Left ventricle myocardium inferior (tissue), 1 donor: Measurements from ENCODE around the gene FAM186B. TPM values are rescaled to one million over a fixed set of nuclear protein-coding genes. Genes with fewer than 3 reads are reported as not detected.
A peak's percentile ranks its signal among the peaks of the same experiment; 100 is the strongest.

Experiments used
- DNase-seq: peaks from one replicate; pipeline ENCODE4 v3.0.0-alpha.2; 2020
- H3K27ac ChIP-seq: fragments of 200-600 bp; replicated peaks from 2 replicates; pipeline ENCODE4 v1.8.0; 2021
- H3K27me3 ChIP-seq: fragments of 200-600 bp; 2 replicates; pipeline ENCODE4 v1.8.0; 2021; ENCODE audit warnings: low read depth
- H3K36me3 ChIP-seq: fragments of 200-600 bp; 2 replicates; pipeline ENCODE4 v1.8.0; 2021
- H3K4me1 ChIP-seq: fragments of 200-600 bp; 2 replicates; pipeline ENCODE4 v1.8.0; 2021
- H3K4me3 ChIP-seq: fragments of 200-600 bp; 2 replicates; pipeline ENCODE4 v1.8.0; 2021; ENCODE audit warnings: mild to moderate bottlenecking, moderate library complexity
- H3K9me3 ChIP-seq: fragments of 200-600 bp; replicated peaks from 2 replicates; pipeline ENCODE4 v1.8.0; 2021
- intact Hi-C: fragments of 100-400 bp; cut with micrococcal nuclease; formaldehyde crosslinking; loops from one replicate; pipeline ENCODE4 v1.11.0; 2022
- total RNA-seq: library from RNA; stranded (reverse); fragmentation: NEBNext Ultra II Directional; extraction: Animal tissue kit (Norgen Biotek cat#: 25700); gene quantifications from one replicate; pipeline ENCODE4 v1.2.1, GENCODE V29; 2021
- TF ChIP-seq, protein P1 (sequence below): fragments of 200-600 bp; IDR thresholded peaks from 2 replicates; pipeline ENCODE4 v1.8.0; 2021; ENCODE audit warnings: antibody characterized with exemption, mild to moderate bottlenecking, borderline replicate concordance
- donor health status: DM: no; HTN: yes; CAD: no; lungs with severe emphysema.

The FAM186B gene
- total RNA-seq, 1 donor from 2014 or later = 0.33 TPM

DNA sequence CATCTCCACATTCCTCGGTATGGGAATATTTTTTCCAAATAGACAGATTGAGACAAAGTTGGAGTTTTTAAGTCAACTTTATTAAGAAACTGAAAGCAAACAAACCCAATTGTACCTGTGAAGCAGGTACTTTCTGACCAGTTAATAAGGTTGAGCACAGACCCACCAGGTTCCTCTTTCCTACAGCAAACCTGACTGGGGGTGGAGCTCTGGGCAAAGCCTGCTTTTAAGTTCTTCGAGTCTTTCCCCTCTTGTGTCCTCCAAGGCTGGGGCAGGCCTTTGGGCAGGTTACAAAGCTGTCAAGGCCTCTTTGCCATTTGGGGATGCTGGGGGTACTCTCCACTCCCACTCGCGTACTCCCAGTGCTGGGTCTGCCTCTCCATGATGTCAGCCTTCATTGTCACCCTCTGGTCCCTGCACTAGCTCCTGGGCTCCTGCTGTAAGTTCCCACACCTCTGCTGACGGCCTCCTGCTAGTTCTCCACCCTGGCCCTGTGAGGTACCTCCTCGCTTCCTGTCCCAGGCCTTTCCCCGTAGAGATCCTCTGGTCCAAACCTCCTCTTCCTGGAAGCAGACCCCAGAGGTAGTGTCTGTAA lies 63.4 kb downstream of the FAM186B start:
- DNase-seq = no peak
- Histone ChIP-seq H3K9me3 (no peaks in the 10 kb centered on the region), H3K36me3 (no peaks in the 10 kb centered on the region), H3K27ac (no peak overlapping the region), H3K4me3 (no peak overlapping the region), H3K27me3 (peaks cover 72% of the 10 kb centered on the region), H3K4me1 (peaks cover 20% of the 10 kb centered on the region)
- TF ChIP-seq, protein P1, sequence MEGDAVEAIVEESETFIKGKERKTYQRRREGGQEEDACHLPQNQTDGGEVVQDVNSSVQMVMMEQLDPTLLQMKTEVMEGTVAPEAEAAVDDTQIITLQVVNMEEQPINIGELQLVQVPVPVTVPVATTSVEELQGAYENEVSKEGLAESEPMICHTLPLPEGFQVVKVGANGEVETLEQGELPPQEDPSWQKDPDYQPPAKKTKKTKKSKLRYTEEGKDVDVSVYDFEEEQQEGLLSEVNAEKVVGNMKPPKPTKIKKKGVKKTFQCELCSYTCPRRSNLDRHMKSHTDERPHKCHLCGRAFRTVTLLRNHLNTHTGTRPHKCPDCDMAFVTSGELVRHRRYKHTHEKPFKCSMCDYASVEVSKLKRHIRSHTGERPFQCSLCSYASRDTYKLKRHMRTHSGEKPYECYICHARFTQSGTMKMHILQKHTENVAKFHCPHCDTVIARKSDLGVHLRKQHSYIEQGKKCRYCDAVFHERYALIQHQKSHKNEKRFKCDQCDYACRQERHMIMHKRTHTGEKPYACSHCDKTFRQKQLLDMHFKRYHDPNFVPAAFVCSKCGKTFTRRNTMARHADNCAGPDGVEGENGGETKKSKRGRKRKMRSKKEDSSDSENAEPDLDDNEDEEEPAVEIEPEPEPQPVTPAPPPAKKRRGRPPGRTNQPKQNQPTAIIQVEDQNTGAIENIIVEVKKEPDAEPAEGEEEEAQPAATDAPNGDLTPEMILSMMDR = no peak
- intact Hi-C loops = no loop called here

DNA sequence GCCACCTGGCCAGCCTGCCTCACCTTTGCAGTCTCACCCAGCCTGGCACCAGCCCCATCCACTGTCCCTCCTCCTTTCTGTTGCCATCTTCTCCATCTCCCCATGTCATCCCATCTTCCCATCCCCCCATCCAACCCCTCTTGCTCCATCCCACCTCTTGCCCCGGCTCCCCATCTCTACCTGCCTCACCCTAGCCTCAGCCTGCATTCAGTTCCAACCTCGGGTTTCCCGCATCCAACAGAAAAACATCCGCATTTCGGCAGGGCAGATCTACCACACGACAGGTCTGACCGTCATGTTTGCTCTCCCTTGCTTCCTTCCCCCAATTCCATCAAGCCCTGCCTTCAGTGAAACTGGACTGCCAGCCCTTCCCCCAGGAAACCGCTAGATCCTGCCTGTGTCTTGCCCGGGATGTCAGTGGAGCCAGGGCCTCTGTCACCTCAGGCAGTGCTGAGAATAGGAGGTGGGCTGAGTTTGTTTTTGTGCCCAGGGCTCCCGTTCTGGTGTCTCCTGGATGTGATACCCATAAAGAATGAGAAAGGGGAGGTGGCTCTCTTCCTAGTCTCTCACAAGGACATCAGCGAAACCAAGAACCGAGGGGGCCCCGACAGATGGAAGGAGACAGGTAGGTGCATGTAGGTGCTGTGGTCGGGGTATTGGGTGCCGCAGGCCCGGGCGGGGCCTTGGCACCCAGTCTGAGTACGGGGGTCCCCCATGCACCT lies 64.1 kb downstream of the FAM186B start:
- no peak for DNase-seq
- Histone ChIP-seq H3K4me3 (no peak overlapping the region), H3K9me3 (no peaks in the 10 kb centered on the region), H3K4me1 (peaks cover 21% of the 10 kb centered on the region), H3K27me3 (peaks cover 72% of the 10 kb centered on the region), H3K36me3 (no peaks in the 10 kb centered on the region), H3K27ac (no peak overlapping the region)
- TF ChIP-seq, protein P1 = no peak
- intact Hi-C loops = no loop called here

DNA sequence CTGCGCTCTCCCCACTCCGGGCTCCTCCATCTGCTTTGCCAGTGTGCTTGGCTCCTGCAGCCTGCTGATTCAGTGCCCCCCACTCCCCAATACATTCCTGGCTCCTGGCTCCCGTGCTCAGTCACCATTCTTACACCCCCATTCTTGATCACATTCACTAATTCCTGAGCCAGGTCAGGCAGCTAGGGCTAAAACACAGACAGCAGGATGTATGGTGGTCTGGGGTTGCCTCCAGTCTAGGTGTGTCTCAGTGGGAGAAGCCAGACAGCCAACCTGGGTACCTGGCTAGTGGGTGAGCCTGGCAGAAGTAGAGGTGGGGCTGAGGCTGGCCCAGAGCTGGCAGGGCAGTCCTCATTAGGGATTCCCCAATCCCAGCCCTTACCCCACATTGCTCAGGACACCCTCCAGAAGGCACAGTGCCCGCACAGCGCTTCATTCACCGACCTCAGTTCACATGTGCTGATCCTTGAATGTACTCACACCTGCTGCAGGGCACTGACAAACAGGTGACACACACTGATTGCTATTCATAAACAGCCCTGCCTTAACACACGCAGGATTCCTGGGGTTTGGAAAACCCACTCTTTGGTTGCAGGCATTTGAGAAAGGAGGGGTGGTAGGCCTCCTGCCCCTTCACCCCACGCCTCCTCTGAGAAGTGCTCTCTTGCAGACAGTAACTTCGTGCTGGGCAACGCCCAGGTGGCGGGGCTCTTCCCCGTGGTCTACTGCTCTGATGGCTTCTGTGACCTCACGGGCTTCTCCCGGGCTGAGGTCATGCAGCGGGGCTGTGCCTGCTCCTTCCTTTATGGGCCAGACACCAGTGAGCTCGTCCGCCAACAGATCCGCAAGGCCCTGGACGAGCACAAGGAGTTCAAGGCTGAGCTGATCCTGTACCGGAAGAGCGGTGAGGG lies 65.0 kb downstream of the FAM186B start:
- H3K4me3 ChIP-seq = no peak overlapping the region
- no peaks in the 10 kb centered on the region for H3K36me3 ChIP-seq
- no peak for DNase-seq
- peaks cover 72% of the 10 kb centered on the region for H3K27me3 ChIP-seq
- peaks cover 21% of the 10 kb centered on the region for H3K4me1 ChIP-seq
- H3K9me3 ChIP-seq = no peaks in the 10 kb centered on the region
- TF ChIP-seq, protein P1 = no peak
- no peak overlapping the region for H3K27ac ChIP-seq
- intact Hi-C loops = no loop called here

DNA sequence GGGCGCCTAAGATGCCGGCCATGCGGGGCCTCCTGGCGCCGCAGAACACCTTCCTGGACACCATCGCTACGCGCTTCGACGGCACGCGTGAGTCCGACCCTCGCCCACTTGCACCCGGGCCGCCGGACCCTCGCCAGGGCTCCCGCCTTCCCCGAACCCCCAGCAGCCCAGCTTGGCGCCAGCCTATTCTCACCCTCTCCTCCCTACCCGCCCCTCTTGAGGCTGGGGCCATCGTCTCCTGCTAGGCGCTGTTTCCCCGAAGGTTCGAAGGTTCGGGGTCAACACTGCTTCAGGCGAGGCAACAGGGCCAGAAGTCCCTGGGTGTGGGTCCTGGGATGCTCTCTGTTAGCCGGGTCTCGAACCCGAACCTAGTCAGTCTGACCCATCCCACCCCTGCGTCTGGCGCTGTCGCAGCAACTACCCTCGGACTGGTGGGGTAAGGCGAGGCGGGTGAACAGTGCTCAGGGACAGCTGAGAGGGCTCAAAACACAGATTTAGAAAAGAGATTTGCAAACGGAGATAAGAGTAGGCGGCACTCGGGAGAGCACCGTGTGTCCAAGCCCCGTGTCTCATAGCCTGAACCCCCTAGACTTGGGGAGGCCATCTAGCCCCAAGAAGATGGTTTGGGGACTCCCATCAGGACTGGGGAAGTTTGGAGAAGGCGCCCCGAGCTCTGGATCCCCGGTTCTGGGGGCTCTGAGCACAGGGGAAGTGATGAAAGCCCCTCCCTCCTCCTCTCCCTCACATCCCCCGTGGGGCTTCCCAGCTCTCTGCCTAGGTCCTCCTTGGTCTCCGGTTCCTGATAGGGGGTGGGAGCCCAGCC lies 65.8 kb downstream of the FAM186B start:
- no peak for DNase-seq
- Histone ChIP-seq H3K4me3 (peak overlapping the region; percentile 72), H3K27me3 (peaks cover 69% of the 10 kb centered on the region), H3K27ac (no peak overlapping the region), H3K4me1 (peaks cover 21% of the 10 kb centered on the region), H3K9me3 (no peaks in the 10 kb centered on the region), H3K36me3 (no peaks in the 10 kb centered on the region)
- intact Hi-C loops = no loop called here
- TF ChIP-seq, protein P1 = no peak
